H1 (cell line): Measurements from ENCODE around the gene AKR1D1. TPM values are rescaled to one million over a fixed set of nuclear protein-coding genes. Genes with fewer than 3 reads are reported as not detected.

Experiments
- CTCF ChIA-PET: fragments of 300-600 bp; sonication (Branson Sonifier 250); formaldehyde crosslinking; loops from one replicate; lab custom pipeline; 2021; ENCODE audit not compliant: partially characterized antibody; lab: Charles Lee
- POLR2A ChIA-PET: fragments of 300-600 bp; sonication (Branson Sonifier 250); formaldehyde crosslinking; loops from one replicate; lab custom pipeline; 2021; ENCODE audit warnings: inconsistent platforms; ENCODE audit not compliant: partially characterized antibody; lab: Charles Lee
- DNase-seq, 2 experiments: peaks; one replicate each; pipeline versions ENCODE4 v3.0.0 to v3.0.0-alpha.2; 2010 to 2022; ENCODE audit warnings: low spot score in 2 of 2, low read depth in 1 of 2, mixed read lengths in 1 of 2
- FAIRE-seq: peaks from 2 replicates; lab custom pipeline; 2011; peaks lifted over from hg19 to GRCh38; lab: Jason Lieb, UNC
- H2AFZ ChIP-seq: 2 replicates; pipeline ENCODE4 v1.8.1; 2012; ENCODE audit warnings: low read length, inconsistent platforms
- H2AK5ac ChIP-seq: 2 replicates; pipeline ENCODE4 v1.6.1; 2013; ENCODE audit warnings: low read depth, low read length
- H2BK120ac ChIP-seq: replicated peaks from 2 replicates; pipeline ENCODE3; 2013; ENCODE audit warnings: low read depth, low read length, inconsistent platforms
- H2BK12ac ChIP-seq: 2 replicates; pipeline ENCODE4 v1.6.1; 2013; ENCODE audit warnings: low read depth, low read length
- H2BK15ac ChIP-seq: 2 replicates; pipeline ENCODE4 v1.6.1; 2013; ENCODE audit warnings: low read length
- H2BK20ac ChIP-seq: 2 replicates; pipeline ENCODE4 v1.6.1; 2013; ENCODE audit warnings: low read length
- H2BK5ac ChIP-seq: 2 replicates; pipeline ENCODE4 v1.6.1; 2013; ENCODE audit warnings: low read depth, low read length
- H3K14ac ChIP-seq: 2 replicates; pipeline ENCODE4 v1.6.1; 2013; ENCODE audit warnings: inconsistent platforms; ENCODE audit not compliant: insufficient read length
- H3K18ac ChIP-seq: 2 replicates; pipeline ENCODE4 v1.6.1; 2013; ENCODE audit warnings: low read length; ENCODE audit errors: extremely low read depth
- H3K23ac ChIP-seq: 2 replicates; pipeline ENCODE4 v1.6.1; 2013; ENCODE audit warnings: inconsistent platforms; ENCODE audit not compliant: insufficient read length
- H3K23me2 ChIP-seq: 2 replicates; pipeline ENCODE4 v1.6.1; 2013; ENCODE audit warnings: low read depth, low read length
- H3K27ac ChIP-seq: 2 replicates; pipeline ENCODE4 v1.6.1; 2011; ENCODE audit warnings: low read depth, low read length, inconsistent platforms
- H3K27me3 ChIP-seq, 4 experiments: replicated peaks in 1 of 4; 1 replicate in 1 of 4; 2 replicates in 3 of 4; pipeline versions ENCODE4 v1.6.1 to v1.8.1; 2011 to 2013; ENCODE audit warnings: low read length in 3 of 4, mild to moderate bottlenecking in 3 of 4, inconsistent platforms in 2 of 4, mixed read lengths in 2 of 4, moderate library complexity in 1 of 4; ENCODE audit not compliant: control insufficient read depth in 3 of 4, insufficient read depth in 3 of 4; ENCODE audit errors: extremely low read depth in 1 of 4
- H3K36me3 ChIP-seq, 4 experiments: 2 replicates each; pipeline versions ENCODE4 v1.6.1 to v1.8.1; 2011 to 2013; ENCODE audit warnings: mild to moderate bottlenecking in 4 of 4, low read length in 3 of 4, moderate library complexity in 2 of 4, control low read depth in 1 of 4, inconsistent platforms in 1 of 4; ENCODE audit not compliant: insufficient read depth in 4 of 4, control insufficient read depth in 2 of 4
- H3K4ac ChIP-seq: replicated peaks from 2 replicates; pipeline ENCODE3; 2013; ENCODE audit warnings: low read length, low read depth, mixed read lengths, inconsistent platforms; ENCODE audit not compliant: insufficient read length
- H3K4me1 ChIP-seq, 4 experiments: replicated peaks in 1 of 4; 1 replicate in 1 of 4; 2 replicates in 3 of 4; pipeline versions ENCODE4 v1.6.1 to v1.8.1; 2011 to 2013; ENCODE audit warnings: low read length in 3 of 4, inconsistent platforms in 2 of 4, mixed read lengths in 1 of 4; ENCODE audit not compliant: insufficient read depth in 4 of 4, control insufficient read depth in 3 of 4
- H3K4me2 ChIP-seq, 2 experiments: 2 replicates each; pipeline versions ENCODE4 v1.6.1 to v1.8.1; 2011 to 2013; ENCODE audit warnings: low read depth in 2 of 2, low read length in 2 of 2, control low read depth in 1 of 2, inconsistent platforms in 1 of 2, mild to moderate bottlenecking in 1 of 2; ENCODE audit not compliant: insufficient read depth in 1 of 2
- H3K4me3 ChIP-seq, 4 experiments: fragments of 200-600, 300-600 bp in 1 of 4; sonication (generic), shearing (Covaris generic), sonication (Bioruptor Twin) in 1 of 4; 2 replicates each; pipeline versions ENCODE4 v1.5.1 to v1.8.1; 2011 to 2016; ENCODE audit warnings: low read length in 4 of 4, low read depth in 3 of 4, control low read depth in 2 of 4, inconsistent platforms in 2 of 4, mild to moderate bottlenecking in 2 of 4, mixed read lengths in 1 of 4, moderate library complexity in 1 of 4; ENCODE audit not compliant: insufficient read depth in 2 of 4; ENCODE audit errors: extremely low read depth in 1 of 4
- H3K56ac ChIP-seq: replicated peaks from 2 replicates; pipeline ENCODE3; 2013; ENCODE audit warnings: low read depth, mild to moderate bottlenecking, mixed read lengths, low read length, inconsistent platforms; ENCODE audit not compliant: insufficient read length
- H3K79me1 ChIP-seq: 2 replicates; pipeline ENCODE4 v1.6.1; 2013; ENCODE audit warnings: low read depth, low read length, control low read depth
- H3K79me2 ChIP-seq, 2 experiments: 2 replicates each; pipeline versions ENCODE4 v1.6.1 to v1.8.1; 2012 to 2013; ENCODE audit warnings: low read length in 2 of 2, mild to moderate bottlenecking in 2 of 2, inconsistent platforms in 1 of 2; ENCODE audit not compliant: insufficient read depth in 2 of 2, control insufficient read depth in 1 of 2
- H3K9ac ChIP-seq, 4 experiments: replicated peaks in 1 of 4; 1 replicate in 1 of 4; 2 replicates in 3 of 4; pipeline versions ENCODE4 v1.6.1 to v1.8.1; 2011 to 2013; ENCODE audit warnings: low read depth in 3 of 4, low read length in 3 of 4, control low read depth in 2 of 4, mild to moderate bottlenecking in 2 of 4, moderate library complexity in 2 of 4, inconsistent platforms in 1 of 4; ENCODE audit errors: extremely low read depth in 1 of 4
- H3K9me3 ChIP-seq, 2 experiments: 2 replicates each; pipeline versions ENCODE4 v1.6.1 to v1.8.1; 2012 to 2013; ENCODE audit warnings: mild to moderate bottlenecking in 2 of 2, moderate library complexity in 2 of 2, control low read depth in 1 of 2, inconsistent platforms in 1 of 2, low read depth in 1 of 2, low read length in 1 of 2, mixed read lengths in 1 of 2; ENCODE audit not compliant: insufficient read depth in 2 of 2
- H4K20me1 ChIP-seq, 2 experiments: replicated peaks in 1 of 2; 2 replicates each; pipeline versions ENCODE3 to v1.8.1; 2011 to 2013; ENCODE audit warnings: inconsistent platforms in 2 of 2, low read length in 2 of 2, mild to moderate bottlenecking in 1 of 2; ENCODE audit not compliant: insufficient read depth in 2 of 2, control insufficient read depth in 1 of 2
- H4K5ac ChIP-seq: 2 replicates; pipeline ENCODE4 v1.6.1; 2013; ENCODE audit warnings: low read length, low read depth, mixed read lengths, inconsistent platforms; ENCODE audit not compliant: insufficient read length
- H4K8ac ChIP-seq: 2 replicates; pipeline ENCODE4 v1.8.0; 2013; ENCODE audit warnings: mild to moderate bottlenecking, moderate library complexity, low read length, inconsistent platforms; ENCODE audit not compliant: insufficient read depth; ENCODE audit errors: extremely low read depth
- H4K91ac ChIP-seq: replicated peaks from 2 replicates; pipeline ENCODE3; 2013; ENCODE audit warnings: low read length, mixed read lengths, inconsistent platforms; ENCODE audit not compliant: insufficient read length
- CTBP2 ChIP-seq: IDR thresholded peaks from 2 replicates; pipeline ENCODE4 v1.7.0; 2011; ENCODE audit warnings: borderline replicate concordance, mild to moderate bottlenecking, moderate library complexity, mixed read lengths, low read length; ENCODE audit not compliant: insufficient read depth, insufficient read length
- EZH2 ChIP-seq: fragments of 200-600 bp; sonication (generic); IDR thresholded peaks from 2 replicates; pipeline ENCODE4 v1.7.1; 2012; ENCODE audit warnings: low read depth, mild to moderate bottlenecking, moderate library complexity, low read length, inconsistent platforms; ENCODE audit not compliant: severe bottlenecking
- GABPA ChIP-seq: IDR thresholded peaks from 2 replicates; pipeline ENCODE4 v1.6.1; 2011; ENCODE audit warnings: mild to moderate bottlenecking, low read length, moderate library complexity, borderline replicate concordance; ENCODE audit not compliant: insufficient read depth
- HDAC6 ChIP-seq: IDR thresholded peaks from one replicate; pipeline ENCODE4 v1.7.1; 2012; ENCODE audit warnings: low read depth, mild to moderate bottlenecking, inconsistent platforms, low read length, moderate library complexity
- RFX5 ChIP-seq: IDR thresholded peaks from 2 replicates; pipeline ENCODE4 v1.6.1; 2011; ENCODE audit warnings: low read depth, low read length, improper control_type of control experiment, borderline replicate concordance
- RXRA ChIP-seq: IDR thresholded peaks from 2 replicates; pipeline ENCODE4 v1.6.1; 2011; ENCODE audit warnings: low read depth, mild to moderate bottlenecking, low read length, moderate library complexity; ENCODE audit not compliant: insufficient read depth
- SIX5 ChIP-seq: IDR thresholded peaks from 2 replicates; pipeline ENCODE4 v1.6.1; 2011; ENCODE audit warnings: mild to moderate bottlenecking, low read depth, low read length
- TAF1 ChIP-seq: IDR thresholded peaks from 2 replicates; pipeline ENCODE4 v1.6.1; 2011; ENCODE audit warnings: mild to moderate bottlenecking, low read depth, low read length
- TBP ChIP-seq: IDR thresholded peaks from 2 replicates; pipeline ENCODE4 v1.6.1; 2011; ENCODE audit warnings: low read depth, low read length, improper control_type of control experiment
- WGBS, 2 experiments: shearing (Covaris generic) in 1 of 2; methylation state at CpG; one replicate each; pipeline versions ENCODE4 v1.1.6 to v1.1.7; 2013 to 2015; ENCODE audit warnings: low lambda C conversion rate in 2 of 2, mixed read lengths in 2 of 2, inconsistent platforms in 1 of 2, low coverage in 1 of 2, missing lambda C conversion rate in 1 of 2; ENCODE audit not compliant: insufficient replicate concordance in 2 of 2, insufficient coverage in 1 of 2, insufficient read length in 1 of 2; ENCODE audit errors: extremely low coverage in 1 of 2, missing lambda C conversion rate in 1 of 2; 5-methylcytosine and 5-hydroxymethylcytosine counted together
- polyA plus RNA-seq, 7 experiments: library from polyadenylated mRNA; depleted of rRNA in 3 of 7; stranded (reverse) in 5 of 7; unstranded in 2 of 7; fragments of >200 nt in 5 of 7; fragments of 200-250 nt in 2 of 7; gene quantifications; 1 replicate in 5 of 7; 2 replicates in 1 of 7; 4 replicates in 1 of 7; pipeline versions ENCODE4 v1.2.1 to v1.2.3, GENCODE V29; 2011 to 2013; ENCODE audit warnings: missing spikeins in 2 of 7, mixed read lengths in 2 of 7
- total RNA-seq: library from RNA; stranded (reverse); fragmentation: NEBNext Ultra II Directional; extraction: Animal tissue kit (Norgen Biotek cat#: 25700); gene quantifications from 2 replicates; pipeline ENCODE4 v1.2.1, GENCODE V29; 2021

AKR1D1 gene
- total and polyA plus RNA-seq, 2 of the 8 experiments (the other 6 are each of a cell fraction or from before 2014, with no cell fraction given): not detected

DNA sequence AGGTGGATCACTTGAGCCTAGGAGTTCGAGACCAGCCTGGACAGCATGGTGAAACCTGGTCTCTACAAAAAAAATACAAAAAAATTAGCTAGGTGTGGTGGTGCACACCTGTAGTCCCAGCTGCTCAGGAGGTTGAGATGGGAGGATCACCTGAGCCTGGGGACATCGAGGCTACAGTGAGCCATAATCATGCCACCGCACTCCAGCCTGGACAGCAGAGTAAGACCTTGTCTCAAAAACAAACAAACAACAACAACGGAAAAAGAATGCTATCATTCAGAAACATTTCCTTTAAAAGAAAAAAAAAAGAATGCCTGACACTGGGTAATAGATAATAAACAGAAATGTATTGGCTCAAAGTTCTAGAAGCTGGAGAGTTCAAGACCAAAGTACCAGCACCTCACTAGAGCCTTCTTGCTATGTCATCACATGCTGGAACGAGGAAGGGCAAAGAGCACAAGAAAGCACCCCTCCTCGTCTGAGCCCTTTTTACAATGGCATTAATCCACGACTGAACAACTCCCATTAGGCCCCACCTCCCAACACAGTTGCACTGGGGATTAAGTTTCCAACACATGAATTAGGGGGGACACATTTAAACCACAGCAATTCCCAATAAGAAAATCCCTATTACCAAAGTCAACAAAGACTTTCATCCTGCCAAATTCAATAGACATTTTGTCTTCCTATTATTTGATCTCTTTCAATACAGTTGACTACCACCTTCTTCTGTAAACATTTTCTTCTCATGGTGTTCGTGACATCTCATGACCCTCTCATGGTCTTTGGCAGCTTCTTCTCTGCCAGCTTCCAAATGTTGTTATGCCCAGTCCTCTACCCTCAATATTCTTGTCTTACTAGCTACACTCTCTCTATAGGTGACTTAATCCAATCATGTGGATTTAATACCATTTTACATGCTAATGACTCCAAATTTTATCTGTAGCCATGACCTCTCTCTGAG, 20.0 kb downstream of the AKR1D1 start:
- Histone ChIP-seq H3K27ac (no peak overlapping the region), H2AFZ (no peak overlapping the region), H2BK5ac (no peak overlapping the region), H3K23ac (no peak overlapping the region), H3K36me3 (no peaks in the 10 kb centered on the region), H3K56ac (no peak overlapping the region), H4K5ac (no peak overlapping the region), H3K9ac (no peak overlapping the region), H2BK12ac (no peak overlapping the region), H3K4me2 (no peak overlapping the region), H3K79me1 (no peaks in the 10 kb centered on the region), H3K14ac (no peak overlapping the region), H3K18ac (no peak overlapping the region), H3K23me2 (no peaks in the 10 kb centered on the region), H3K79me2 (no peaks in the 10 kb centered on the region), H3K4ac (no peak overlapping the region), H2BK15ac (no peak overlapping the region), H3K9me3 (0 out of 4 replicates have a peak, but pooled peaks cover 0 to 5% of the 10 kb centered on the region in 2 experiments), H2AK5ac (no peak overlapping the region), H3K4me3 (no peak overlapping the region), H3K4me1 (peaks cover 0 to 6% (median 0%) of the 10 kb centered on the region in 4 experiments; a peak in 2 of 7 replicates), H4K8ac (no peak overlapping the region), H2BK20ac (peak overlapping the region; percentile 41; the same call in 1 of the 2 replicates), H4K20me1 (no peaks in the 10 kb centered on the region), H2BK120ac (peak overlapping the region; percentile 83), H4K91ac (no peak overlapping the region), H3K27me3 (no peaks in the 10 kb centered on the region)
- CTCF ChIA-PET: interaction anchor here (0.6 to 1.0 kb wide), 3 partner anchors 19 to 866 kb away, joined by 3 to 4 read pairs (median 3); no protein-coding TSS in a partner anchor
- 90% methylated on average over 8 of the region's 8 CpGs; no CpG with 5 or more reads in 1 of the 2 experiments for WGBS, 2 experiments
- FAIRE-seq: no peak
- no peak for DNase-seq
- POLR2A ChIA-PET: no interaction called here
- TF ChIP-seq TBP: no peak
- no peak for TF ChIP-seq SIX5
- TF ChIP-seq GABPA: no peak
- no peak for TF ChIP-seq EZH2
- no peak for TF ChIP-seq RFX5
- no peak for TF ChIP-seq RXRA
- no peak for TF ChIP-seq TAF1
- TF ChIP-seq HDAC6: no peak
- TF ChIP-seq CTBP2: no peak
